ENCODE measurements around the gene ME1. TPM values are rescaled to one million over a fixed set of nuclear protein-coding genes. Genes with fewer than 3 reads are reported as not detected.

ME1 gene
- total RNA-seq, 1 donor from 2014 or later = 7.9 TPM

DNA sequence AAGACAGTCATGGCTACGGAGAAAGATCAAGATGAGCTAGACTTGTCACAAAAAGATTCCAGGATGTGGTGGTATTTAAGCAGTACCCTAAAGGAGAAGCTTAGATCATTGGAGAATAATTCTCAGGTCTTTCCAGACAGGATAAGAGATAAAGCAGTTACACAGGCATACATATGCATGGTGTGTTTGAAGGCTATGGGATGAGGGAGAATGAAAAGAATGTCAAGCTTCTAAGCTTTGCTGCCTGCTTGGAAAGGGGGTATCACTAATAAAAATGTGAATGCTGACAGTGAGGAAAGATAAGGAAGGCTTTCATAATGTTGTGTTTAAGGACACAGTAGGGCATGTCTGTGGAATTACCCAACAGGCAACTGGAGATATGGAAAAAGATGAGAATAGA, 209.6 kb downstream of the ME1 start:
- Mint-ChIP-seq H3K36me3 (ENCODE audit: insufficient read depth) (no peaks in the 10 kb centered on the region), H3K27me3 (no peaks in the 10 kb centered on the region), H3K4me3 (ENCODE audit: low read depth) (no peak overlapping the region), H3K4me1 (ENCODE audit: low read depth) (no peaks in the 10 kb centered on the region), H3K9me3 (ENCODE audit: low read depth) (no peaks in the 10 kb centered on the region), H3K27ac (no peak overlapping the region)
- TF ChIP-seq, protein P1, sequence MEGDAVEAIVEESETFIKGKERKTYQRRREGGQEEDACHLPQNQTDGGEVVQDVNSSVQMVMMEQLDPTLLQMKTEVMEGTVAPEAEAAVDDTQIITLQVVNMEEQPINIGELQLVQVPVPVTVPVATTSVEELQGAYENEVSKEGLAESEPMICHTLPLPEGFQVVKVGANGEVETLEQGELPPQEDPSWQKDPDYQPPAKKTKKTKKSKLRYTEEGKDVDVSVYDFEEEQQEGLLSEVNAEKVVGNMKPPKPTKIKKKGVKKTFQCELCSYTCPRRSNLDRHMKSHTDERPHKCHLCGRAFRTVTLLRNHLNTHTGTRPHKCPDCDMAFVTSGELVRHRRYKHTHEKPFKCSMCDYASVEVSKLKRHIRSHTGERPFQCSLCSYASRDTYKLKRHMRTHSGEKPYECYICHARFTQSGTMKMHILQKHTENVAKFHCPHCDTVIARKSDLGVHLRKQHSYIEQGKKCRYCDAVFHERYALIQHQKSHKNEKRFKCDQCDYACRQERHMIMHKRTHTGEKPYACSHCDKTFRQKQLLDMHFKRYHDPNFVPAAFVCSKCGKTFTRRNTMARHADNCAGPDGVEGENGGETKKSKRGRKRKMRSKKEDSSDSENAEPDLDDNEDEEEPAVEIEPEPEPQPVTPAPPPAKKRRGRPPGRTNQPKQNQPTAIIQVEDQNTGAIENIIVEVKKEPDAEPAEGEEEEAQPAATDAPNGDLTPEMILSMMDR (IDR thresholded peaks at IDR 0.05; ENCODE audit: unreplicated experiment) = no peak
- DNase-seq (ENCODE audit: low spot score, unreplicated experiment) = no peak

DNA sequence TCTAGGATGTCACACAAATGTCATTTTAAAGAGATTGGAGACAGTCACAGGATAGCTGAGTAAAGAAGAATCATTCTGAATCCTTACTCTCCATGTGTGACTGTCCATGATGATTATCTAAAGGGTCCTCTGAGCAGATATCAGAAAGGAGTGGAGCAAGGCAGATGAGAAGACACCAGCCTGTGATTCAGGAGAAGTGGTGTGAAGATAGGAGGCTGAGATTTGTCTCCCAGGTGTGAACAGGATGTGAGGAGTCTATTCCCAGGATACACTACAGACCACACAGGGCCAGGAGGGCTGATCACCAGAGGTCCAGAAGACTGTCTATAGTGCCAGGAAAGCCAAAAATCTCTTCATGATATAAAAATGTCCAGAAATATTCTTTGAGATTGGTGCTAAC, 210.7 kb downstream of the ME1 start:
- TF ChIP-seq, protein P1 (IDR thresholded peaks at IDR 0.05; ENCODE audit: unreplicated experiment) = no peak
- Mint-ChIP-seq H3K4me3 (ENCODE audit: low read depth) (no peak overlapping the region), H3K9me3 (ENCODE audit: low read depth) (no peaks in the 10 kb centered on the region), H3K4me1 (ENCODE audit: low read depth) (no peaks in the 10 kb centered on the region), H3K27me3 (no peaks in the 10 kb centered on the region), H3K27ac (no peak overlapping the region), H3K36me3 (ENCODE audit: insufficient read depth) (no peaks in the 10 kb centered on the region)
- DNase-seq (ENCODE audit: low spot score, unreplicated experiment) = no peak

DNA sequence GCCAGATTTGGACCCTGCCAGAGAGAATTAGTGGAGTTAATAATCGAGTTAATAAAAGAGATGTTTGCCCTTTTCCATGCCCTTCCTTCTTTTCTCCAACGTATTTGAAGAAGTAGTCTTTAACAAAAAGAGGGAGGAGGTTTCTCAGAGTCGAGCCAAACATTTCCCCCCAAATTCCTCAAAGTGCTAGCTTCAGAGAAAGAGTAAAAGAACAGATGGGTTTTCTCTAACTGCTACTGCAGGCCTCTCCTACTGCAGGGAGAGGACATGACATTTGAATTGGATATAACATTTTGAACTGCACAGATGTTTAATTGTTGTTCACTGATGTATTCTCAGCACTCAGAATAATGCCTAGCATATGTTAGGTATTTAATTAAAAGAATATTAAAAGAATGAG, 212.2 kb downstream of the ME1 start:
- Mint-ChIP-seq H3K27me3 (no peaks in the 10 kb centered on the region), H3K4me1 (ENCODE audit: low read depth) (no peaks in the 10 kb centered on the region), H3K27ac (no peak overlapping the region), H3K9me3 (ENCODE audit: low read depth) (no peaks in the 10 kb centered on the region), H3K4me3 (ENCODE audit: low read depth) (no peak overlapping the region), H3K36me3 (ENCODE audit: insufficient read depth) (no peaks in the 10 kb centered on the region)
- TF ChIP-seq, protein P1 (IDR thresholded peaks at IDR 0.05; ENCODE audit: unreplicated experiment) = no peak
- DNase-seq (ENCODE audit: low spot score, unreplicated experiment) = no peak

DNA sequence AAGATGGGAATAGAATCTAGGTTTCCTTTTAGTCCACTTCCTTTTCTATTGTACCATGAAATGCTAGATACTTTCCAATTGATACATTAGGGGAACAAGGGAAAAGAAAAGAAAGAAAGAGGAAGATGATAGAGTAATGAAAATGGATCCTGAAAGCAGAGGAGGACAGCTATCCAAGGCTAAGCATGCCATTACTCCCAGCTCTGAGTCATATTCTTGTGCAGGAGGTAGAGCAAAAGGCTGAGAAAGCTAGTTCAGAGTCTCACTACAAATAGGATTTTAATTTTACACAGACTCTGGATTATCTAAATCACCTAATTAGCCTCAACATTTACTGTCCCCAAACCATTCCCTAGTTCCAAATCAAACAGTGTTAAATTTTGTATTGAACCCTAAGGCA, 214.0 kb downstream of the ME1 start:
- Mint-ChIP-seq H3K9me3 (ENCODE audit: low read depth) (no peaks in the 10 kb centered on the region), H3K27ac (no peak overlapping the region), H3K4me1 (ENCODE audit: low read depth) (no peaks in the 10 kb centered on the region), H3K4me3 (ENCODE audit: low read depth) (no peak overlapping the region), H3K36me3 (ENCODE audit: insufficient read depth) (no peaks in the 10 kb centered on the region), H3K27me3 (no peaks in the 10 kb centered on the region)
- TF ChIP-seq, protein P1 (IDR thresholded peaks at IDR 0.05; ENCODE audit: unreplicated experiment) = no peak
- DNase-seq (ENCODE audit: low spot score, unreplicated experiment) = no peak

DNA sequence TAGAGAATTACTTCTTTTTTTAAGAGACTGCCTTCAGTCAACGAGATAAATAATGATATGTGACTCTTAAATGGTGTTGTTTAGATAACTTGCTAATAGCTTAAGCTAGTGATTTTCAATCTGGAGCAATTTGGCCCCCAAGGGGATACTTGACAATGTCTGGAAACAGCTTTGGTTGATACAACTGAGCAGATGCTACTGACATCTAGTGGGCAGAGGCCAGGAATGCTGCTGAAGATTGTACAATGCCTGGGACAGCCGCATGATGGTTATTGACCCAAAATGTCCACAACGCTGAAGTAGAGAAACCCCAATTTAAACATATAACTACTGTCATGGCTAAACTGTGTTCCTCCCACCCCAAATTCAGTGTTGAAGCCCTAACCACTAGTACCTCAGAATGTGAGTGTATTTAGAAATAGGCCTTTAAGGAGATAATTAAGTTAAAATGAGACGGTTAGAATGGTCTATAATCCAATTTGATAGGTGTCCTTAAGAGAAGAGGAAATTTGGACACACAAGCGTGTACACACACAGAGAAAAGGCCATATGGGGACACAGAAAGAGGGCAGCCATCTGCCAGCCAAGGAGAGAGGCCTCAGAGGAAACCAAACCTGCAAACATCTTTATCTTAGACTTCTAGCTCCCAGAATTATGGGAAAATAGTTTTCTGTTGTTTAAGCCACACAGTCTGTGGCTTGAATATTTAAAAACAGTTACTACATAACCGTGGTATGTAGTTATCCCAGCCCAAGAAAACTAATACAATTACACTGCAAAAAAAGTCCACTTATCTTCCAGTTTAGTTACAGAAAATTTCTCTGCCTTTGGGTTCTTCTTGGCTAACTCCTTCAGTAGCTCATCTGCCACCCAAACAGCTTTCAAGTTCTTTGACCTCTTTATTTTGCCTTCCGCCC, 215.5 kb downstream of the ME1 start:
- Mint-ChIP-seq H3K27me3 (no peaks in the 10 kb centered on the region), H3K4me3 (ENCODE audit: low read depth) (no peak overlapping the region), H3K4me1 (ENCODE audit: low read depth) (no peaks in the 10 kb centered on the region), H3K27ac (no peak overlapping the region), H3K36me3 (ENCODE audit: insufficient read depth) (no peaks in the 10 kb centered on the region), H3K9me3 (ENCODE audit: low read depth) (no peaks in the 10 kb centered on the region)
- peak; percentile 23 for DNase-seq (ENCODE audit: low spot score, unreplicated experiment)
- TF ChIP-seq, protein P1 (IDR thresholded peaks at IDR 0.05; ENCODE audit: unreplicated experiment) = peak; percentile 81

All from progenitor cell of endocrine pancreas (in vitro differentiated cells).